Panc1 (cell line): Measurements from ENCODE around the gene CCDC51. TPM values are rescaled to one million over a fixed set of nuclear protein-coding genes. Genes with fewer than 3 reads are reported as not detected.

Source experiments
- ATAC-seq: fragments of 200-7000 bp; cut with Tn5 transposase; 2 replicates; pipeline ENCODE4 v1.9.1; 2020; ENCODE audit warnings: mild to moderate bottlenecking, moderate library complexity
- BruUV-seq: library from RNA; stranded (reverse); fragments of 400-500 nt; replicated peaks from 2 replicates; lab custom pipeline; 2021; lab: Mats Ljungman, UMichigan
- CTCF ChIA-PET: fragments of 300-600 bp; sonication (Branson Sonifier 250); formaldehyde crosslinking; loops from one replicate; lab custom pipeline; 2022; ENCODE audit warnings: antibody characterized with exemption; lab: Charles Lee
- POLR2A ChIA-PET: fragments of 300-600 bp; sonication (Branson Sonifier 250); formaldehyde crosslinking; loops from one replicate; lab custom pipeline; 2022; ENCODE audit warnings: antibody characterized with exemption; lab: Charles Lee
- DNase-seq: peaks from one replicate; pipeline ENCODE4 v3.0.0-alpha.2; 2010; ENCODE audit warnings: low read depth, low spot score
- H3K27ac ChIP-seq: 2 replicates; pipeline ENCODE4 v1.5.1; 2011; ENCODE audit warnings: mild to moderate bottlenecking, low read length, inconsistent platforms
- H3K27me3 ChIP-seq: fragments of 200-500 bp; sonication (Bioruptor generic); 2 replicates; pipeline ENCODE4 v1.6.0; 2014; ENCODE audit warnings: low read length, inconsistent platforms; ENCODE audit not compliant: control insufficient read depth, insufficient read depth
- H3K36me3 ChIP-seq: fragments of 200-500 bp; sonication (Bioruptor generic); 2 replicates; pipeline ENCODE4 v1.5.1; 2014; ENCODE audit warnings: inconsistent platforms, mild to moderate bottlenecking, low read length, moderate library complexity; ENCODE audit not compliant: control insufficient read depth, insufficient read depth
- H3K4me1 ChIP-seq: 2 replicates; pipeline ENCODE4 v1.5.1; 2011; ENCODE audit warnings: inconsistent platforms, mild to moderate bottlenecking, low read length, moderate library complexity; ENCODE audit not compliant: control insufficient read depth, insufficient read depth
- H3K4me3 ChIP-seq, 2 experiments: 2 replicates each; pipeline ENCODE4 v1.5.1; 2011 to 2012; ENCODE audit warnings: low read depth in 2 of 2, low read length in 2 of 2, mild to moderate bottlenecking in 2 of 2, inconsistent platforms in 1 of 2, moderate library complexity in 1 of 2
- H3K9me3 ChIP-seq: fragments of 200-500 bp; sonication (Bioruptor generic); 2 replicates; pipeline ENCODE4 v1.5.1; 2014; ENCODE audit warnings: low read depth, mild to moderate bottlenecking, inconsistent platforms, low read length, moderate library complexity; ENCODE audit not compliant: control insufficient read depth, insufficient read depth
- CTCF ChIP-seq: fragments of 450-650 bp; IDR thresholded peaks from 2 replicates; pipeline ENCODE4 v1.5.1; 2017; ENCODE audit warnings: mild to moderate bottlenecking
- POLR2AphosphoS5 ChIP-seq: IDR thresholded peaks from 2 replicates; pipeline ENCODE4 v1.6.1; 2012; ENCODE audit warnings: mild to moderate bottlenecking, low read depth, low read length, moderate library complexity
- REST ChIP-seq, 2 experiments: IDR thresholded peaks; 2 replicates each; pipeline ENCODE4 v1.6.1; 2011 to 2012; ENCODE audit warnings: low read depth in 2 of 2, control low read depth in 1 of 2, low read length in 1 of 2, mild to moderate bottlenecking in 1 of 2, moderate library complexity in 1 of 2; ENCODE audit not compliant: insufficient read depth in 1 of 2
- SIN3A ChIP-seq: IDR thresholded peaks from 2 replicates; pipeline ENCODE4 v1.6.1; 2012; ENCODE audit warnings: low read depth, mild to moderate bottlenecking, low read length, moderate library complexity, borderline replicate concordance; ENCODE audit not compliant: insufficient read depth
- TCF7L2 ChIP-seq: IDR thresholded peaks from 2 replicates; pipeline ENCODE4 v1.6.1; 2011; ENCODE audit warnings: mild to moderate bottlenecking, low read depth, low read length, inconsistent platforms
- in situ Hi-C: cut with HindIII; loops from 2 replicates; pipeline ENCODE4 v1.10.0; 2016; ENCODE audit warnings: low sequenced_read_pairs, low pct_unique_long_range_greater_than_20kb
- intact Hi-C: fragments of 100-400 bp; cut with micrococcal nuclease; formaldehyde crosslinking; loops from one replicate; pipeline ENCODE4 v1.10.0; 2022; ENCODE audit not compliant: unreplicated experiment
- total RNA-seq: library from RNA; stranded (reverse); gene quantifications from one replicate; pipeline ENCODE4 v1.2.1, GENCODE V29; 2021; ENCODE audit not compliant: unreplicated experiment

Gene CCDC51
- total RNA-seq, 1 experiment from 2014 or later = 11.9 TPM

- Histone ChIP-seq H3K4me3 (no peak overlapping the region), H3K27ac (no peak overlapping the region), H3K4me1 (peaks cover 10% of the 10 kb centered on the region), H3K36me3 (no peaks in the 10 kb centered on the region; the same call in 1 of the 2 replicates), H3K27me3 (no peaks in the 10 kb centered on the region), H3K9me3 (no peaks in the 10 kb centered on the region)
- DNase-seq = no peak
- POLR2A ChIA-PET = no interaction called here
- no peak for TF ChIP-seq CTCF
- TF ChIP-seq POLR2AphosphoS5 = no peak
- TF ChIP-seq SIN3A = no peak
- TF ChIP-seq REST (IDR thresholded peaks at IDR 0.05; ENCODE audit: insufficient read depth in 1 of 2, low read depth in 2 of 2, low read length in 1 of 2) = no peak
- TF ChIP-seq TCF7L2 = no peak
- no TSS peak for BruUV-seq
- intact Hi-C loops (loop anchor here (5.0 kb wide), 1 partner anchor 80 kb away; no protein-coding TSS in a partner anchor), in situ Hi-C loops (no loop called here)
- CTCF ChIA-PET = interaction anchor here (0.8 kb wide), 1 partner anchor 66 kb away, joined by 4 read pairs; no protein-coding TSS in a partner anchor
- ATAC-seq = no peak
Measured at GRCh38 chr3:48467110-48467454, 27.2 kb upstream of the CCDC51 start.

- no peak for DNase-seq
- POLR2A ChIA-PET = interaction anchor here (0.6 kb wide), 1 partner anchor 18 kb away, joined by 23 read pairs; no protein-coding TSS in a partner anchor
- Histone ChIP-seq H3K9me3 (no peaks in the 10 kb centered on the region), H3K4me3 (peak overlapping the region; percentile 1 to 18; a peak in 2 of 4 replicates), H3K36me3 (no peaks in the 10 kb centered on the region; the same call in 1 of the 2 replicates), H3K27ac (no peak overlapping the region; the same call in 1 of the 2 replicates), H3K27me3 (no peaks in the 10 kb centered on the region), H3K4me1 (peaks cover 10% of the 10 kb centered on the region)
- peak; percentile 29 for ATAC-seq
- no peak for TF ChIP-seq CTCF
- no peak for TF ChIP-seq REST (IDR thresholded peaks at IDR 0.05; ENCODE audit: insufficient read depth in 1 of 2, low read depth in 2 of 2, low read length in 1 of 2)
- BruUV-seq = no TSS peak
- CTCF ChIA-PET = interaction anchor here (0.8 kb wide), 1 partner anchor 66 kb away, joined by 4 read pairs; no protein-coding TSS in a partner anchor
- in situ Hi-C loops (no loop called here), intact Hi-C loops (loop anchor here (5.0 kb wide), 1 partner anchor 81 kb away; no protein-coding TSS in a partner anchor)
Measured at GRCh38 chr3:48466386-48467109, 26.6 kb upstream of the CCDC51 start.
